HuH-7 (cell line): ENCODE measurements around the gene PCYT1A.

Experiments used
- DNase-seq: peaks from one replicate; pipeline ENCODE4 v3.0.0; 2011; ENCODE audit warnings: low spot score

Gene PCYT1A

GRCh38 chr3:196236223-196236622, 51.3 kb downstream of the PCYT1A start:
- no peak for DNase-seq

- DNase-seq = no peak
These were observed 51.9 kb downstream of the PCYT1A start for GRCh38 chr3:196235452-196236122.

- DNase-seq = no peak
These were observed 54.7 kb downstream of the PCYT1A start for GRCh38 chr3:196232882-196233251.

- DNase-seq = no peak
These were observed 55.2 kb downstream of the PCYT1A start for GRCh38 chr3:196232154-196232881.

GRCh38 chr3:196227629-196228493, 59.7 kb downstream of the PCYT1A start:
- no peak for DNase-seq

GRCh38 chr3:196227121-196227561, 60.4 kb downstream of the PCYT1A start:
- no peak for DNase-seq

- DNase-seq = no peak
These were observed 61.7 kb downstream of the PCYT1A start for GRCh38 chr3:196225763-196226364.

- DNase-seq = no peak
These were observed 62.4 kb downstream of the PCYT1A start for GRCh38 chr3:196225086-196225485.

- DNase-seq = no peak
These were observed 64.5 kb downstream of the PCYT1A start for GRCh38 chr3:196222876-196223595.

GRCh38 chr3:196220991-196221390, 66.5 kb downstream of the PCYT1A start:
- DNase-seq = no peak

- no peak for DNase-seq
These were observed 66.9 kb downstream of the PCYT1A start for GRCh38 chr3:196220587-196220986.

GRCh38 chr3:196219970-196220311, 67.6 kb downstream of the PCYT1A start:
- no peak for DNase-seq

- peak; percentile 61 for DNase-seq
These were observed 68.1 kb downstream of the PCYT1A start for GRCh38 chr3:196219194-196219969.

GRCh38 chr3:196218155-196218712, 69.3 kb downstream of the PCYT1A start:
- no peak for DNase-seq

GRCh38 chr3:196217307-196218154, 70.0 kb downstream of the PCYT1A start:
- no peak for DNase-seq

- no peak for DNase-seq
These were observed 70.8 kb downstream of the PCYT1A start for GRCh38 chr3:196216681-196217211.

GRCh38 chr3:196216089-196216564, 71.4 kb downstream of the PCYT1A start, which contains the start of gene SLC51A:
Gene SLC51A, plus strand, starts transcription at chr3:196216534. Its CDS starts 179 bp downstream, at chr3:196216713.
- no peak for DNase-seq

- no peak for DNase-seq
These were observed 72.0 kb downstream of the PCYT1A start for GRCh38 chr3:196215493-196216020.
